GM12873 (cell line): ENCODE results near the gene NPC1L1.

Source experiments
- TF ChIP-seq, protein P1 (sequence below): IDR thresholded peaks from 2 replicates; pipeline ENCODE4 v1.5.1; 2012; ENCODE audit warnings: low read depth, mild to moderate bottlenecking, moderate library complexity, low read length, control low read depth; ENCODE audit not compliant: insufficient read depth; ENCODE audit errors: missing control alignments

Gene NPC1L1

DNA sequence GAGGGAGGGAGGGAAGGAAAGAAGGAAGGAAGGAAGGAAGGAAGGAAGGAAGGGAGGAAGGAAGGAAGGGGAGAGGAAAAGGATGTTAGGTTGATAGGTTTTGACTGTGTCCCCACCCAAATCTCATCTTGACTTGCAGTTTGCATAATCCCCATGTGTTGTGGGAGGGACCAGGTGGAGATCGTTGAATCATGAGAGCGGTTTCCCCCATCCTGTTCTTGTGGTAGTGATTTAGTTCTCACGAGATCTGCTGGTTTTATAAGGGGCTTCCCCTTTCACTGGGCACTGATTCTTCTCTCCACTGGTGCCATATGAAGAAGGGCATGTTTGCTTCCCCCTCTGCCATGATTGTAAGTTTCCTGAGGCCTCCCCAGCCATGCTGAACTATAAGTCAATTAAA lies 35.5 kb downstream of the NPC1L1 start:
- TF ChIP-seq, protein P1, sequence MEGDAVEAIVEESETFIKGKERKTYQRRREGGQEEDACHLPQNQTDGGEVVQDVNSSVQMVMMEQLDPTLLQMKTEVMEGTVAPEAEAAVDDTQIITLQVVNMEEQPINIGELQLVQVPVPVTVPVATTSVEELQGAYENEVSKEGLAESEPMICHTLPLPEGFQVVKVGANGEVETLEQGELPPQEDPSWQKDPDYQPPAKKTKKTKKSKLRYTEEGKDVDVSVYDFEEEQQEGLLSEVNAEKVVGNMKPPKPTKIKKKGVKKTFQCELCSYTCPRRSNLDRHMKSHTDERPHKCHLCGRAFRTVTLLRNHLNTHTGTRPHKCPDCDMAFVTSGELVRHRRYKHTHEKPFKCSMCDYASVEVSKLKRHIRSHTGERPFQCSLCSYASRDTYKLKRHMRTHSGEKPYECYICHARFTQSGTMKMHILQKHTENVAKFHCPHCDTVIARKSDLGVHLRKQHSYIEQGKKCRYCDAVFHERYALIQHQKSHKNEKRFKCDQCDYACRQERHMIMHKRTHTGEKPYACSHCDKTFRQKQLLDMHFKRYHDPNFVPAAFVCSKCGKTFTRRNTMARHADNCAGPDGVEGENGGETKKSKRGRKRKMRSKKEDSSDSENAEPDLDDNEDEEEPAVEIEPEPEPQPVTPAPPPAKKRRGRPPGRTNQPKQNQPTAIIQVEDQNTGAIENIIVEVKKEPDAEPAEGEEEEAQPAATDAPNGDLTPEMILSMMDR = no peak

DNA sequence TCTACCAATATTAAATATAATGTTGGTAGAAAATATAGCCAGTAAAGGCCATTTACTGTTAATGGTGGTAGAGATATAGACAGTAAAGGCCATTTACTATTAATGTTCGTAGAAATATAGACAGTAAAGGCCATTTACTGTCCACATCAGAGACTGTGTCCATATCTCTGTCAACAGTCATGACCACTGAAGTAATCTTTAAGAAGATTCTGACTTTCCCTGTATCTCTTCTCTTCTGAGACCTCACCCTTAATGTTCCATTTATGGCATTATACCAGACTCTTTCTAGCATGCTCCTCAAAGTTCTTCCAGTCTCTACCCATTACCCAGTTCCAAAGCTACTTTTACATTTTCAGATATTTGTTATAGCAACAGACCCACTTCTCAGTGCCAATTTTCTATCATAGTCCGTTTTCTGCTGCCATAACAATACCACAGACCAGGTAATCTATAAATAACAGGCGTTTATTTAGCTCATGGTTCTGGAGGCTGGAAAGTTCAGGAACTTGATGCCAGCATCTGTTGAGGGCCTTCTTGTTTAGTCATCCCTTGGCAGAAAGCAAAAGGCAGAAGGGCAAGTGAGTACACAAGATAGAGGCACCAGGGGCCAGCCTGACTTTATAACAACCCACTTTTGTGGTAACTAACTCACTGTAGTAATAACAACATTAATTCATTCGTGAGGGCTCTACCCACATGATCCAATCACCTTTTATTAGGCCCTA lies 42.7 kb downstream of the NPC1L1 start:
- TF ChIP-seq, protein P1 = no peak

DNA sequence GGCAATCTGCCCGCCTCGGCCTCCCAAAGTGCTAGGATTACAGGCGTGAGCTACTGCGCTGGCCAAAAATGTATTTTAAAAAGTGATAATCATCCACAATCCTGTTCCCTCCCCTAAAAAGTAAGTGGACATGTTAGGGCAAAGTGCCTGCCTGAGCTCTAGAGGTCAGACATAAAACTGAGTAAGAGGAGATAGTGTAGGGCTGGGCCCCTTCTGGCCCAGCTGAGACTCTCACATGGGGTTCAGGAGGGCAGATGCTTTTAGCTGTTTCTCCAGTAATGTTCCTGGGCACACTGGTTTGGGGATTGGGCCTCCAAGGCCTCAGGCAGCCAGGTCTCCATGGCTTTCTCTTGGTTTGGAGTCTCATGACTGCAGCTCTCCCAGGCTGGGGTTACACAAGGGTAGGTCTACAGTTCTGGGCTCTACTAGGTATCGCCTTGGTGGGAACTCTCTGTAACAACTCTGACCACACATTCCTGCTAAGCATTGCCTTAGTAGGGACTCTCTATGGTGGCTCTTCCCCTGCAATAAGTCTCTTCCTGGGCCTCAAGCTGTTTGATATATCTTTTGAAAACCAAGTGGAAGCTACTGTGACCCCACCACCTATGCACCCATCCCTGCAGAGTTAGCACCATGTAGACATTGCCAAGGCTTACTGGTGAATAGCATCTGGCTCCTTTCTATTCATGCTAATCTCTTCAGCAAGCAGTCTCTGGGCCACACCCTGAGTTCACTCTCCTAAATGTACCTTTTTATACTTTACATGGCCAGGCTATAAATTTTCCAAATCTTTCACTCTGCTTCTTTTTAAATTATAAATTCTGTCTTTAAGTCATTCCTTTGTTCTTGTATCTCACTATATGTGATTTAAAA lies 43.7 kb downstream of the NPC1L1 start:
- TF ChIP-seq, protein P1 = no peak

DNA sequence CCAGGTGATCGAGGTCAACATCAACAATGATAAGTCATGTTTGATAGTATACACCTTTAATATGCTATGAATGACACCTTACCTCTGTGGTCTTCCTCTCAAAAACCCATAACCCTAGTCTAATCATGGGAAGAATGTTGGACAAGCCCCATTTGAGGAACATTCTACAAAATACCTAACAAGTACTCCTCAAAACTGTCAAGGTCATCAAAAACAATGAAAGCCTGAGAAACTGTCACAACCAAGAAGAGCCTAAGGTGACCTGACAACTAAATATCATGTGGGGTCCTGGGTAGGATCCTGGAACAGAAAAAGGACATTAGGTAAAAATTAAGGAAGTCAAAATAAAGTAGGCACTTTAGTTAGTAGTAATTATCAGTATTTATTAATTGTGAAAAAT lies 44.7 kb downstream of the NPC1L1 start:
- TF ChIP-seq, protein P1 = no peak

DNA sequence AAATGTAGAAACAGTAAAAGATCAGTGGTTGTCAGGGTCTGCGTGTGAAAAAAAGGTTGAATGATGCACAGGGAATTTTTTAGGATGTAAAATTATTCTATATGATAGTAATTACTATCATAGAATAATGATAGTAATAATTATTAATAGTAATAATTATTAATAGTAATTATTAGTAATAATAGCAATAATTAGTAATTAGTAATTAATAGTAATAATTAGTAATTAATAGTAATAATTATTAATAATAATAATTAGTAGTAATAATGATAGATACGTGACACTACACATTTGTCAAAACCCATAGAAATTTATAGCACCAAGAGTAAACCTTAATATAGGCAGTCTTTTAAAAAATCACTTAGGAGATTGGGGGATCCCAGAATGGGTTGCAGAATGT lies 46.2 kb downstream of the NPC1L1 start:
- TF ChIP-seq, protein P1 = no peak

DNA sequence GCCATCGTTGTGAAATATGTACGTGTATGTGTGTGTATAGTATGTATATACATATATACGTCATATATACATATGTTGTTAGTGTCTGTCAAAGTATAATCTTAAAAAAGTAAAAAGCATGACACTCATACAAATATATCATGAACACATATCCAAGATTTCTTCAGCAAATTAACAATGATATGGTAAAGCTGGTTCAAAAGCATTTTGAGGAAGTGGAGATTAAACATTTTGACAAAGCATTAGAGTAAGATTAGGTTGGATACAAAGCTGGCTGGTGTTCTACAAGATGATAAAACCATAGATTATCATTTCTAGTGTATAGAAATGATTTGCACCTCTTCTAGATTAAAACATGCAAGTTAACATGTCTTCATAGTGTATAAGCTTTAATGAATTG lies 49.9 kb downstream of the NPC1L1 start:
- TF ChIP-seq, protein P1 = no peak

DNA sequence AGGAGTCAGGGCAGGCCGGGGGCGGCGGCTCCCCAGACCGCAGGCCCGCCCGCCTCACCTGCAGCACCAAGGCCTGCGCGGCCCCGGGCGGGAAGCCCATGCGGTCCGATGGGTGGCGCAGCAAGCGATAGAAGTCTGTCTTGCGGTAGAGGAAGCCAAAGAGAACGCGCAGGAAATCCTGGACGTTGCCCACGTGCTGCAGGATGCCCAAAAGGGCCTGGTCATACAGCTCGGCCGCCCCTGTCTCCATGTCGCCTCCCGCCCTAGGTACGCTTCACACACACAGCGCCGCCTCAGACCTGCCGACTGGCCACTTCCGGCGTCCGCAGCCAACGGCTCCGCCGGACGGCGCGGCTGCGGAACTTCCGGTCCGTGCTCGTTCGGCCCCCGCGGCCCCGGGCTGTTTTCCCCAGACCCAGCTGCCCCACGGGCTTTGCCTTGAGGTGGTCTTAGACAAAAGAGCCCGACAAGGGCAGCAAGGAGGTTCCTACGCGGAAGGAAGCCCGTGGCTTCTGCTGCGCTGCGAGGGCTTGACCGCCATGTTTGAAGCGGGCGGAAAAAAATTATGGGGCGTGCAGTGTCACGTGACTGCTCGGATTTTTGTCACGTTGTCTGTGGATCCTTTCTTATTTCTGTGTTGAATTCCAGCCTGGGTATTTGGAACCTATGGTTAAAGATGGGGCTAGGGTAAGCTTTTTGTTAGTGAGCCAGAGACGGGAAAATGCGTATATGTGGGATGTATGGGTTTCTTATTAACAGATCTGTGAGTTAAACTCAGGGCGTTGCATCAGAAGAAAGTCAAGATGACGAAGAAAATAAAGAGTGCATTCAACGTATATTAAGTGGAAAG lies 50.6 kb downstream of the NPC1L1 start, which contains the start of gene NUDCD3:
NUDCD3 (minus strand) TSS at position 308 of the 850 bp plus-strand sequence; CDS start at position 250, 58 bp downstream.
- TF ChIP-seq, protein P1 = peak; percentile 31
